K562 (cell line): ENCODE data around the gene MYO7A. TPM values are rescaled to one million over a fixed set of nuclear protein-coding genes. Genes with fewer than 3 reads are reported as not detected.

Experiments used
- ATAC-seq: fragments of 200-7000 bp; cut with Tn5 transposase; 3 replicates; pipeline ENCODE4 v1.9.1; 2020; ENCODE audit warnings: moderate library complexity
- BruUV-seq: library from RNA; stranded (reverse); fragments of 400-500 nt; replicated peaks from 2 replicates; lab custom pipeline; 2021; lab: Mats Ljungman, UMichigan
- CTCF ChIA-PET: fragments of 300-600 bp; formaldehyde crosslinking; extraction: SDS; loops from one replicate; lab custom pipeline; 2021; ENCODE audit warnings: low intra/inter-chr PET ratio; lab: Yijun Ruan, JAX
- POLR2A ChIA-PET: fragments of 300-600, 350-650 bp; sonication (Branson Sonifier 250); formaldehyde crosslinking; extraction: SDS; loops from one replicate; lab custom pipeline; 2021; ENCODE audit warnings: antibody characterized with exemption, inconsistent platforms; lab: Yijun Ruan, JAX
- DNase-seq, 4 experiments: peaks; one replicate each; pipeline versions ENCODE4 v3.0.0 to v3.0.0-alpha.2; 2011 to 2018; ENCODE audit warnings: low spot score in 3 of 4, mixed read lengths in 3 of 4; ENCODE audit errors: extremely low read depth in 1 of 4
- FAIRE-seq: peaks from 2 replicates; lab custom pipeline; 2011; peaks lifted over from hg19 to GRCh38; lab: Jason Lieb, UNC
- H2AFZ ChIP-seq: 2 replicates; pipeline ENCODE4 v1.6.0; 2011; ENCODE audit warnings: low read depth, low read length, control low read depth, inconsistent platforms
- H3K27ac ChIP-seq: fragments of 200-600 bp; 3 replicates; pipeline ENCODE4 v1.8.0; 2011; ENCODE audit warnings: low read depth, mild to moderate bottlenecking, control low read depth, inconsistent platforms, low read length, moderate library complexity, mixed read lengths; ENCODE audit errors: extremely low read depth
- H3K27me3 ChIP-seq, 2 experiments: fragments of 300-600 bp in 1 of 2; 2 replicates in 1 of 2; 3 replicates in 1 of 2; pipeline versions ENCODE4 v1.6.0 to v1.8.0; 2011; ENCODE audit warnings: inconsistent platforms in 2 of 2, low read length in 2 of 2, mild to moderate bottlenecking in 1 of 2, mixed read lengths in 1 of 2, moderate library complexity in 1 of 2; ENCODE audit not compliant: control insufficient read depth in 2 of 2, insufficient read depth in 2 of 2
- H3K36me3 ChIP-seq: fragments of 300-600 bp; 3 replicates; pipeline ENCODE4 v1.8.0; 2011; ENCODE audit warnings: mild to moderate bottlenecking, low read length, inconsistent platforms; ENCODE audit not compliant: control insufficient read depth, insufficient read depth
- H3K4me1 ChIP-seq, 2 experiments: fragments of 200-600 bp in 1 of 2; replicated peaks in 1 of 2; 2 replicates in 1 of 2; 3 replicates in 1 of 2; pipeline versions ENCODE4 v1.5.1 to v1.8.0; 2011; ENCODE audit warnings: inconsistent platforms in 2 of 2, low read length in 2 of 2, mild to moderate bottlenecking in 1 of 2, mixed read lengths in 1 of 2, moderate library complexity in 1 of 2; ENCODE audit not compliant: control insufficient read depth in 2 of 2, insufficient read depth in 2 of 2
- H3K4me2 ChIP-seq: 2 replicates; pipeline ENCODE4 v1.6.1; 2011; ENCODE audit warnings: low read length, control low read depth, inconsistent platforms, mixed read lengths; ENCODE audit not compliant: insufficient read depth
- H3K4me3 ChIP-seq: fragments of 200-600 bp; sonication (generic), shearing (Covaris generic); 2 replicates; pipeline ENCODE4 v1.5.1; 2016; ENCODE audit warnings: control low read depth, inconsistent platforms
- H3K79me2 ChIP-seq: fragments of 200-600 bp; 3 replicates; pipeline ENCODE4 v1.8.0; 2011; ENCODE audit warnings: low read length, inconsistent platforms; ENCODE audit not compliant: control insufficient read depth, insufficient read depth
- H3K9ac ChIP-seq, 2 experiments: 2 replicates each; pipeline versions ENCODE4 v1.6.0 to v1.6.1; 2011; ENCODE audit warnings: low read depth in 2 of 2, low read length in 2 of 2, control low read depth in 1 of 2, inconsistent platforms in 1 of 2, mild to moderate bottlenecking in 1 of 2, mixed read lengths in 1 of 2; ENCODE audit not compliant: insufficient read depth in 1 of 2
- H3K9me1 ChIP-seq: one replicate; pipeline ENCODE4 v1.6.0; 2011; ENCODE audit warnings: inconsistent platforms, mild to moderate bottlenecking, low read length, moderate library complexity; ENCODE audit not compliant: control insufficient read depth, insufficient read depth
- H3K9me3 ChIP-seq: replicated peaks from 2 replicates; pipeline ENCODE4 v1.5.1; 2011; ENCODE audit warnings: low read depth, low read length, inconsistent platforms; ENCODE audit not compliant: control insufficient read depth, insufficient read depth
- H4K20me1 ChIP-seq: replicated peaks from 2 replicates; pipeline ENCODE4 v1.6.1; 2011; ENCODE audit warnings: low read length, inconsistent platforms, mixed read lengths; ENCODE audit not compliant: control insufficient read depth, insufficient read depth
- AFF1 ChIP-seq, 2 experiments: fragments of 450-650 bp; IDR thresholded peaks; 2 replicates each; pipeline ENCODE4 v1.6.1; 2018; ENCODE audit warnings: mild to moderate bottlenecking in 2 of 2, low read depth in 1 of 2; ENCODE audit not compliant: partially characterized antibody in 2 of 2
- E2F6 ChIP-seq, 2 experiments: IDR thresholded peaks; 2 replicates each; pipeline ENCODE4 v1.6.1; 2011; ENCODE audit warnings: borderline replicate concordance in 1 of 2, control low read depth in 1 of 2, low read depth in 1 of 2, low read length in 1 of 2, mild to moderate bottlenecking in 1 of 2, mixed read lengths in 1 of 2, moderate library complexity in 1 of 2; ENCODE audit not compliant: insufficient read depth in 1 of 2, insufficient read length in 1 of 2, poor library complexity in 1 of 2, severe bottlenecking in 1 of 2; ENCODE audit errors: extremely low read depth in 1 of 2
- ELF1 ChIP-seq: fragments of 200-800 bp; sonication (Bioruptor generic); IDR thresholded peaks from 2 replicates; pipeline ENCODE4 v1.6.1; 2016; ENCODE audit warnings: missing genetic modification characterization, missing compliant biosample characterization
- EP400 ChIP-seq: fragments of 450-650 bp; IDR thresholded peaks from 2 replicates; pipeline ENCODE4 v1.6.1; 2017; ENCODE audit warnings: antibody characterized with exemption, mild to moderate bottlenecking, moderate library complexity
- NR0B1 ChIP-seq: fragments of 450-650 bp; IDR thresholded peaks from one replicate; pipeline ENCODE4 v1.6.1; 2018; ENCODE audit warnings: mild to moderate bottlenecking, moderate library complexity; ENCODE audit not compliant: partially characterized antibody
- RAD51 ChIP-seq: fragments of 450-650 bp; IDR thresholded peaks from 2 replicates; pipeline ENCODE4 v1.7.1; 2016; ENCODE audit warnings: low read depth, mild to moderate bottlenecking, borderline replicate concordance
- SMAD1 ChIP-seq: fragments of 150-350 bp; IDR thresholded peaks from 2 replicates; pipeline ENCODE4 v1.6.1; 2014; ENCODE audit warnings: low read length, low read depth; ENCODE audit not compliant: partially characterized antibody
- ZNF707 ChIP-seq: fragments of 250-450 bp; sonication (Bioruptor Pico); conservative IDR thresholded peaks from 2 replicates; pipeline ENCODE4 v1.8.0; 2022; ENCODE audit warnings: inconsistent platforms, mild to moderate bottlenecking, moderate library complexity
- WGBS: fragments of 100-300 bp; shearing (Covaris generic); methylation state at CpG from one replicate; pipeline ENCODE4 v1.1.6; 2016; ENCODE audit warnings: low coverage, mixed read lengths; ENCODE audit not compliant: insufficient coverage; ENCODE audit errors: missing lambda C conversion rate; 5-methylcytosine and 5-hydroxymethylcytosine counted together
- in situ Hi-C: fragments of 300-500 bp; cut with MboI; formaldehyde crosslinking; loops from 4 replicates; pipeline ENCODE4 v1.15.0; 2018; ENCODE audit warnings: inconsistent platforms, mixed read lengths
- intact Hi-C: fragments of 100-400 bp; cut with micrococcal nuclease; formaldehyde crosslinking; loops from 2 replicates; pipeline ENCODE4 v1.14.2; 2022
- polyA plus RNA-seq, 8 experiments: library from polyadenylated mRNA; depleted of rRNA in 4 of 8; stranded (reverse) in 5 of 8; unstranded in 3 of 8; fragments of >200 nt; fragmentation: Nextera tagmentation in 2 of 8; fragmentation: Illumina TruSeq in 1 of 8; extraction: Ambion mirVana in 2 of 8; extraction: Trizol in 1 of 8; gene quantifications; 2 replicates each; pipeline versions ENCODE4 v1.2.1 to v1.2.3, GENCODE V29; 2011 to 2014; ENCODE audit warnings: inconsistent platforms in 1 of 8, missing spikeins in 1 of 8
- total RNA-seq, 7 experiments: library from RNA; depleted of rRNA in 6 of 7; stranded (reverse); fragments of >200 nt in 6 of 7; fragmentation: Illumina TruSeq in 2 of 7; extraction: Trizol in 2 of 7; gene quantifications; 2 replicates each; pipeline versions ENCODE4 v1.2.1 to v1.2.3, GENCODE V29; 2011 to 2021; ENCODE audit warnings: low replicate concordance in 1 of 7

The MYO7A gene
- total and polyA plus RNA-seq, 9 of the 15 experiments (the other 6 are each of a cell fraction or from before 2014, with no cell fraction given) = 0.01 to 0.11 (median 0.07) TPM; not detected in 1

GRCh38 chr11:77204754-77205466 is 76.9 kb downstream of the MYO7A start (continued):
- TF ChIP-seq AFF1 (IDR thresholded peaks at IDR 0.05; ENCODE audit: low read depth in 1 of 2, partially characterized antibody in 2 of 2) = no peak

GRCh38 chr11:77205467-77206263 is 77.6 kb downstream of the MYO7A start:
- peaks cover 7 to 62% of the 10 kb centered on the region in 2 experiments; a peak in 4 of 5 replicates for H3K27me3 ChIP-seq
- TF ChIP-seq RAD51 (no peak), NR0B1 (no peak), EP400 (no peak), SMAD1 (no peak), ELF1 (no peak), ZNF707 (no peak), E2F6 (IDR thresholded peaks at IDR 0.05; ENCODE audit: borderline replicate concordance in 1 of 2, extremely low read depth in 1 of 2, insufficient read depth in 1 of 2, insufficient read length in 1 of 2, low read depth in 1 of 2, low read length in 1 of 2, poor library complexity in 1 of 2, severe bottlenecking in 1 of 2) (no peak)

More at GRCh38 chr11:77205467-77206263, 77.6 kb downstream of the MYO7A start:
- ATAC-seq (no peak; the same call in 2 of the 3 replicates), FAIRE-seq (no peak), DNase-seq (no peak)
- in situ Hi-C loops (no loop called here), intact Hi-C loops (no loop called here)
- H3K27ac ChIP-seq = no peak overlapping the region
- H3K9ac ChIP-seq = no peak overlapping the region
- H3K9me1 ChIP-seq = peaks cover 1% of the 10 kb centered on the region
- H3K4me1 ChIP-seq = peaks cover 0 to 8% of the 10 kb centered on the region in 2 experiments; a peak in 1 of 5 replicates
- no peak overlapping the region for H3K4me3 ChIP-seq
- H3K79me2 ChIP-seq = no peaks in the 10 kb centered on the region
- WGBS = 2% methylated on average over 28 of the region's 30 CpGs
- H2AFZ ChIP-seq = no peak overlapping the region
- ChIA-PET POLR2A (no interaction called here), CTCF (no interaction called here)
- no peak overlapping the region for H3K4me2 ChIP-seq
- H3K9me3 ChIP-seq = no peaks in the 10 kb centered on the region
- no TSS peak for BruUV-seq
- no peaks in the 10 kb centered on the region for H3K36me3 ChIP-seq
- H4K20me1 ChIP-seq = no peaks in the 10 kb centered on the region
